ENCODE data around the gene SARDH. TPM values are rescaled to one million over a fixed set of nuclear protein-coding genes. Genes with fewer than 3 reads are reported as not detected.

SARDH gene
- total RNA-seq, 1 donor from 2014 or later, result 12.9 TPM

DNA sequence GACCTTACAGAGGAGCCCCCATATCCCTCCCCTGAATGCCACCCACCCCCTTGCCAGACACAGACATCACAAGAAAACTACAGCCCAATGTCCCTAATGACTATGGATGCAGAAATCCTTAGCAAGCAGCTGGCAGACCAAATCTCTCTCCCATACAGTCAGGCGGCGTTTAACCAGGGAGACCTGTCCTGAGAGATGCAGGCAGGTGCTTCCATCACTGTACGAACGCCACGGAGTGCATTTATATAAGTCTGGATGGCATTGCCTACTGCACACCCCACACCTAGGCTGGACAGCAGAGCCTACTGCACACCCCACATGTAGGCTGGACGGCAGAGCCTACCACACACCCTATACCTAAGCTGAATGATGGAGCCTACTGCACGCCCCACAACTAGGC is 34.4 kb upstream of the SARDH start:
- Mint-ChIP-seq H3K4me1 (no peaks in the 10 kb centered on the region), H3K4me3 (no peak overlapping the region), H3K27me3 (ENCODE audit: low read depth) (no peaks in the 10 kb centered on the region), H3K9me3 (peaks cover 7% of the 10 kb centered on the region), H3K36me3 (peaks cover 25% of the 10 kb centered on the region), H3K27ac (no peak overlapping the region)
- TF ChIP-seq, protein P1, sequence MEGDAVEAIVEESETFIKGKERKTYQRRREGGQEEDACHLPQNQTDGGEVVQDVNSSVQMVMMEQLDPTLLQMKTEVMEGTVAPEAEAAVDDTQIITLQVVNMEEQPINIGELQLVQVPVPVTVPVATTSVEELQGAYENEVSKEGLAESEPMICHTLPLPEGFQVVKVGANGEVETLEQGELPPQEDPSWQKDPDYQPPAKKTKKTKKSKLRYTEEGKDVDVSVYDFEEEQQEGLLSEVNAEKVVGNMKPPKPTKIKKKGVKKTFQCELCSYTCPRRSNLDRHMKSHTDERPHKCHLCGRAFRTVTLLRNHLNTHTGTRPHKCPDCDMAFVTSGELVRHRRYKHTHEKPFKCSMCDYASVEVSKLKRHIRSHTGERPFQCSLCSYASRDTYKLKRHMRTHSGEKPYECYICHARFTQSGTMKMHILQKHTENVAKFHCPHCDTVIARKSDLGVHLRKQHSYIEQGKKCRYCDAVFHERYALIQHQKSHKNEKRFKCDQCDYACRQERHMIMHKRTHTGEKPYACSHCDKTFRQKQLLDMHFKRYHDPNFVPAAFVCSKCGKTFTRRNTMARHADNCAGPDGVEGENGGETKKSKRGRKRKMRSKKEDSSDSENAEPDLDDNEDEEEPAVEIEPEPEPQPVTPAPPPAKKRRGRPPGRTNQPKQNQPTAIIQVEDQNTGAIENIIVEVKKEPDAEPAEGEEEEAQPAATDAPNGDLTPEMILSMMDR (IDR thresholded peaks at IDR 0.05; ENCODE audit: unreplicated experiment), result no peak
- peak in 1 of 2 experiments; percentile 3 for DNase-seq (ENCODE audit: low spot score in 2 of 2, unreplicated experiment in 2 of 2)

DNA sequence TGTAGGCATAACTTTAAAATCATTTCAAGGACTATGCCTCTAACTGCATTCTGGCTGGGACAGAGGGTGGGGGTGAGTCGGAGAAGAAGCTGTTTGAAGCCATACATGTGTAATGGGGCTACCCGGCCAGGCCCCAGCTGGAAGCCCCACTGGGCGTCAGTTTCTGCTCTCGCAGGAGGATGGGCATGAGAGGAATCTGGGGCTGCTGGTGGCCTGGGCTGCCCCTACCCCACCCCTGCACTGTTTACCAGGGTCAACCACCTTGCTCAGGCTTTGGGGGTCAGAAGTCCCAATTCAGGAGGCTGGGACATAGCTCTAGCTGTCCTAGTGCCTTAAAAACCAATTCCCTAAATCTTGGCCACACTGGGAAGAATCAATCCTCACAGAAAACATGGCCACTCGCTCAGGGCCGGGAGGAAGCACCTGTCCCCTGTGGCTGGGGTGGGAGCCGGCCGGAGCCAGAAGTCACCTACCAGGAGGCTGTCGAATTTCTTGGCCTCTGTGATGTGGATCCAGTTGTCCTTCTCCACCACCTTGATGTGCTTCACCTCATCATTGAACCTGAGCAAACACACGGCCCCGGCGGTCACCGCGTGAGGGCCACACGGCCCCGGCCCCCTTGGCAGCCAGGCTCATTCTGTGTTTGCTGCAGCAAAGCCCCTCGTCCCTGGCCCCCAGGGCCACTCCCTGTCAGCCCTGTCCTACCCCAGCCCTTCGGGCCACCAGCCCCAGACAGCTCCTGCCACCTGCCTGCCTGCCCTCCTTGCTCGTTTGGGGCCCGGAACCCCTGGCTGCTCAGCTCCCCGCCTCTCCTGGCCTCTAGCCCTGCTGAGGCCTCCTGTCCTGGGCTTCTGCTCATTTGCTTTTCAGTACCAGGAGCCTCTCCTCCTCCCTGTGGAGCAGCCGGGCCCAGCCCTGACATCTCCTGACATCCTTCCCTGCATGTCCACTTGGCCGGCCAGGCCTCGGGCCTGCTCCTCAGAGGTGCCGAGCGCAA is 33.6 kb upstream of the SARDH start:
- TF ChIP-seq, protein P1 (IDR thresholded peaks at IDR 0.05; ENCODE audit: unreplicated experiment), result no peak
- Mint-ChIP-seq H3K9me3 (peaks cover 15% of the 10 kb centered on the region), H3K36me3 (peaks cover 33% of the 10 kb centered on the region), H3K4me1 (no peaks in the 10 kb centered on the region), H3K4me3 (no peak overlapping the region), H3K27ac (no peak overlapping the region), H3K27me3 (ENCODE audit: low read depth) (no peaks in the 10 kb centered on the region)
- peak; percentile 18 to 32 for DNase-seq (ENCODE audit: low spot score in 2 of 2, unreplicated experiment in 2 of 2)

DNA sequence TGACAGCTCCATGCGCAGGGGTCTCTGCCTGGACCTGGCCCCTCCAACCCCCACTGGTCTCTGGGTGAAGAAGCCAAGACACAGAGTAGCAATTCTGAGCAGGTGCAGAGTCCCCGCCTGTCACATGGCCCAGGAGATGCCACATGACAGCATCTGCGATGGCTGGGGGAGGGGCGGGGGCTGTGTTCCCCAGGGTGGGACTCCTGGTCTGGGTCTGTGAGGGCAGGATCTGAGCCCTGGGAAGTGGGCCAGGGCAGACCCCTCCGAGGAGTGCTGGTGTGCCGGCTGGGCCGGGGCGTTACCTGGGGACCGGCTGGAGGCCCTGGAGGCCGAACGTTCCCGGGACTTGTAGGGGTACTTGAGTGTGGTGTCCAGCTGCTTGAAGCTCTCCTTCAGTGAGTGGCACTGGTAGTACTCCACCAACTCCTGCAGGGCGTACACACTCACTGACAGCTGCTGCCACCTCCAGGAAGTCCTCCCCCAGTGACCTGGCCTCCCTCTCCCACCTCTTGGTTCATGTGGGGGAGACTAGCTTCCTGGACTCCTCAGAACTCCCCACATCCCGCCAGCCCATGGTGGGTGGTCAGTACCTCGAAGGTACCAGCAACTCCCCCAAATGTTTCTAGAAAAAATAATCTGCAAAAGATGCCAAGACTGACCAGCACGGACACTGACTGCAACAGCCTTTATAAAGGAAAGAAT is 32.1 kb upstream of the SARDH start:
- TF ChIP-seq, protein P1 (IDR thresholded peaks at IDR 0.05; ENCODE audit: unreplicated experiment), result no peak
- peak; percentile 22 to 38 for DNase-seq (ENCODE audit: low spot score in 2 of 2, unreplicated experiment in 2 of 2)
- Mint-ChIP-seq H3K9me3 (peaks cover 28% of the 10 kb centered on the region), H3K27me3 (ENCODE audit: low read depth) (no peaks in the 10 kb centered on the region), H3K4me3 (no peak overlapping the region), H3K4me1 (no peaks in the 10 kb centered on the region), H3K36me3 (peaks cover 43% of the 10 kb centered on the region), H3K27ac (no peak overlapping the region)

DNA sequence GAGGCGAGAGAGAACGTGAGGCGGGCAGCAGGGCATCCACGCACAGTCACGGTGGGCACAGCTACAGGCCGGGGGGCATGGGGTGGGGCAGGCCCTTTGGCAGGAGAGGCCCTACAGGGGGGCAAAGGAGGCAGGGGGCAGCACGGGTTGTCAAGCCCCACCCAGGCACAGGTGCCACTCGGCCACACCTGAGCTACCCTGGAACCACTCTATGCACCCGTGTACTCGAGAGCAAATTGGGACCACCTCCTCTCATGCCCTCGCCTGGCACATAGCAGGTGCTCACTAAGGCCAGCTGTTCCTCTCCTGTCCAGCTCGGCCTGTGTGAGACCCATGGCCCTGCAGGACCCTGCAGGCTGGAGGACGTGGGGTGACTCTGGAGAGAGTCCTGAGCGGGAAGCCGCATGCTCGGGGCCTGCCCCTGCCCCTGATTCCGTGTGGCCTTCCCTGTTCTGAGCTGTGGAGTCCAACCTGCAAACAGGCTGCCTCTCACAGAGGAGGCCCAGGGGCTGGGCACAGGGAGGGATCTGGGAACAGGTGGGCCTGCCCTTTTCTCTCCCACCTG is 31.4 kb upstream of the SARDH start:
- DNase-seq (ENCODE audit: low spot score in 2 of 2, unreplicated experiment in 2 of 2), result peak; percentile 16 to 34
- Mint-ChIP-seq H3K27ac (no peak overlapping the region), H3K4me3 (no peak overlapping the region), H3K9me3 (peaks cover 28% of the 10 kb centered on the region), H3K27me3 (ENCODE audit: low read depth) (no peaks in the 10 kb centered on the region), H3K4me1 (no peaks in the 10 kb centered on the region), H3K36me3 (peaks cover 43% of the 10 kb centered on the region)
- TF ChIP-seq, protein P1 (IDR thresholded peaks at IDR 0.05; ENCODE audit: unreplicated experiment), result no peak

DNA sequence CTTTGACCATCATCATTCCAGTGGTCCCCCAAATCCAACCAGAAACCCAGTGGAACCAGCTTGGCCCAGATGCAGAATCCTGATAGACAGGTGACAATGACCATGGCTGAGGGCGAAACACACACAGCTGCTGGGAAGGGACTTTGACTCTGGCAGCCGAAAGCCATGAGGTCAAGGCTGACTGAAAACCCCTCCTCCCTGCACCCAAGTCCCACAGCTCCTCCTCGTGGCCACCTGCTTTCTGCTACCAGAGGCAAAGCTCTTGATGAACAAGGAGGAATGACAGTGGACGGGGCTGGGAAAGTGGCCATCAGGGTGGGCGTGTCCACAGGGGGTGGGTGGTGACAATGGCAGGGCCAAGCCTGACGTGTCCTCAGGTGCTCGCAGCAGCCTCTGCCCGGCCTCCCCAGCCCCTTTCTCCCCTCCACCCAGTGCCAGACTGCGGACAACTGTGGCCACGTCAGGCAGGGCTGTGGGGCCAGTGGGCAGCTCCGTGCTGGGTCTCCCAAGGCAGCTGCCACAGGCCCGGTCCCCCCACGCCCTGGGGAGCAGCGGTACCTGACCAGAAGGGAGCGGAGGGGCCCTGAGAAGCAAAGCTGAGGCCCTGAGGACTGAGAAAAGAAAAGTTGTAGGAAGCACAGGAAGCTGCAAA is 30.8 kb upstream of the SARDH start:
- H3K9me3 Mint-ChIP-seq, result peaks cover 28% of the 10 kb centered on the region
- no peak overlapping the region for H3K4me3 Mint-ChIP-seq
- H3K27me3 Mint-ChIP-seq (ENCODE audit: low read depth), result no peaks in the 10 kb centered on the region
- TF ChIP-seq, protein P1 (IDR thresholded peaks at IDR 0.05; ENCODE audit: unreplicated experiment), result no peak
- peak in 1 of 2 experiments; percentile 36 for DNase-seq (ENCODE audit: low spot score in 2 of 2, unreplicated experiment in 2 of 2)
- H3K36me3 Mint-ChIP-seq, result peaks cover 47% of the 10 kb centered on the region
- no peak overlapping the region for H3K27ac Mint-ChIP-seq
- no peaks in the 10 kb centered on the region for H3K4me1 Mint-ChIP-seq

Measured in mesothelial cell of epicardium (in vitro differentiated cells).